HepG2 (cell line): ENCODE results near the gene NME8. TPM values are rescaled to one million over a fixed set of nuclear protein-coding genes. Genes with fewer than 3 reads are reported as not detected.

ENCODE experiments used
- AGO2 ChIP-seq: fragments of 200-400 bp; formaldehyde crosslinking; optimal IDR thresholded peaks from 2 replicates; pipeline ENCODE3; 2017; ENCODE audit warnings: mild to moderate bottlenecking, low read depth, low read length, moderate library complexity
- ARID2 ChIP-seq: sonication (generic); formaldehyde crosslinking; IDR thresholded peaks from 2 replicates; pipeline ENCODE4 v1.8.1; 2022; ENCODE audit warnings: mild to moderate bottlenecking, missing genetic modification reagents, borderline replicate concordance
- ATF7-NPFF ChIP-seq: sonication (generic); formaldehyde crosslinking; IDR thresholded peaks from 2 replicates; pipeline ENCODE4 v1.8.1; 2023; ENCODE audit warnings: mild to moderate bottlenecking, low read depth, missing genetic modification reagents, moderate library complexity
- HDAC6 ChIP-seq: fragments of 200-600 bp; sonication (generic); IDR thresholded peaks from 2 replicates; pipeline ENCODE4 v1.7.0; 2017; ENCODE audit warnings: mild to moderate bottlenecking, antibody characterized with exemption, low read length, low read depth
- MBD4 ChIP-seq: IDR thresholded peaks from 2 replicates; pipeline ENCODE4 v1.6.1; 2012; ENCODE audit warnings: low read length, inconsistent platforms, borderline replicate concordance
- PAX8 ChIP-seq: sonication (generic); formaldehyde crosslinking; IDR thresholded peaks from 2 replicates; pipeline ENCODE4 v1.8.0; 2022; ENCODE audit warnings: mild to moderate bottlenecking, missing genetic modification reagents, borderline replicate concordance
- PHF8 ChIP-seq: sonication (generic); formaldehyde crosslinking; IDR thresholded peaks from 2 replicates; pipeline ENCODE4 v1.5.0; 2020; ENCODE audit warnings: missing genetic modification reagents
- RARG ChIP-seq: sonication (generic); formaldehyde crosslinking; IDR thresholded peaks from 2 replicates; pipeline ENCODE4 v1.4.0; 2020; ENCODE audit warnings: low read depth, mild to moderate bottlenecking, missing genetic modification reagents
- SUZ12 ChIP-seq: fragments of 150-350 bp; IDR thresholded peaks from 2 replicates; pipeline ENCODE4 v1.6.1; 2014; ENCODE audit warnings: low read depth, low read length
- TAF15 ChIP-seq: fragments of 200-400 bp; formaldehyde crosslinking; IDR thresholded peaks from one replicate; pipeline ENCODE4 v1.6.1; 2018; ENCODE audit warnings: mild to moderate bottlenecking, low read depth, low read length; ENCODE audit not compliant: poor library complexity, severe bottlenecking
- ZBTB42 ChIP-seq: sonication (generic); formaldehyde crosslinking; IDR thresholded peaks from 2 replicates; pipeline ENCODE4 v1.5.0; 2020; ENCODE audit warnings: mild to moderate bottlenecking, missing genetic modification reagents
- ZNF577 ChIP-seq: sonication (generic); formaldehyde crosslinking; IDR thresholded peaks from 2 replicates; pipeline ENCODE4 v1.4.0; 2020; ENCODE audit warnings: mild to moderate bottlenecking, low read depth, missing genetic modification reagents, borderline replicate concordance
- ZNF605 ChIP-seq: sonication (generic); formaldehyde crosslinking; IDR thresholded peaks from 2 replicates; pipeline ENCODE4 v1.8.0; 2022; ENCODE audit warnings: mild to moderate bottlenecking, missing genetic modification reagents
- ZNF713 ChIP-seq: sonication (generic); formaldehyde crosslinking; IDR thresholded peaks from 2 replicates; pipeline ENCODE4 v1.4.0; 2020; ENCODE audit warnings: mild to moderate bottlenecking, missing genetic modification reagents
- ZNF841 ChIP-seq: sonication (generic); formaldehyde crosslinking; IDR thresholded peaks from 2 replicates; pipeline ENCODE4 v1.8.1; 2023; ENCODE audit warnings: missing genetic modification reagents, borderline replicate concordance
- polyA plus RNA-seq, 8 experiments: library from polyadenylated mRNA; depleted of rRNA in 3 of 8; stranded (reverse) in 7 of 8; unstranded in 1 of 8; fragments of >200 nt; fragmentation: Illumina TruSeq in 4 of 8; extraction: Trizol in 4 of 8; gene quantifications; 2 replicates each; pipeline versions ENCODE4 v1.2.1 to v1.2.3, GENCODE V29; 2011 to 2016; ENCODE audit warnings: low read depth in 4 of 8, missing spikeins in 1 of 8, mixed read lengths in 1 of 8; ENCODE audit not compliant: insufficient read depth in 1 of 8
- total RNA-seq, 5 experiments: library from RNA; depleted of rRNA; stranded (reverse); fragments of >200 nt; fragmentation: Illumina TruSeq; extraction: Trizol; gene quantifications; 2 replicates each; pipeline ENCODE4 v1.2.3, GENCODE V29; 2016; ENCODE audit warnings: low read depth in 1 of 5
- TF ChIP-seq, protein P1 (sequence below): sonication (generic); formaldehyde crosslinking; conservative IDR thresholded peaks from 2 replicates; pipeline ENCODE4 v1.4.0; 2020; ENCODE audit warnings: missing genetic modification reagents
- TF ChIP-seq, protein P2 (sequence below): sonication (generic); formaldehyde crosslinking; IDR thresholded peaks from 2 replicates; pipeline ENCODE4 v1.5.0; 2020; ENCODE audit warnings: mild to moderate bottlenecking, missing genetic modification reagents, borderline replicate concordance
- TF ChIP-seq, protein P3 (sequence below): sonication (generic); formaldehyde crosslinking; IDR thresholded peaks from 2 replicates; pipeline ENCODE4 v1.4.0; 2020; ENCODE audit warnings: mild to moderate bottlenecking, missing genetic modification reagents

Gene NME8
- total and polyA plus RNA-seq, 2 of the 13 experiments (the other 11 are each of a cell fraction or from before 2014, with no cell fraction given) = not detected

DNA sequence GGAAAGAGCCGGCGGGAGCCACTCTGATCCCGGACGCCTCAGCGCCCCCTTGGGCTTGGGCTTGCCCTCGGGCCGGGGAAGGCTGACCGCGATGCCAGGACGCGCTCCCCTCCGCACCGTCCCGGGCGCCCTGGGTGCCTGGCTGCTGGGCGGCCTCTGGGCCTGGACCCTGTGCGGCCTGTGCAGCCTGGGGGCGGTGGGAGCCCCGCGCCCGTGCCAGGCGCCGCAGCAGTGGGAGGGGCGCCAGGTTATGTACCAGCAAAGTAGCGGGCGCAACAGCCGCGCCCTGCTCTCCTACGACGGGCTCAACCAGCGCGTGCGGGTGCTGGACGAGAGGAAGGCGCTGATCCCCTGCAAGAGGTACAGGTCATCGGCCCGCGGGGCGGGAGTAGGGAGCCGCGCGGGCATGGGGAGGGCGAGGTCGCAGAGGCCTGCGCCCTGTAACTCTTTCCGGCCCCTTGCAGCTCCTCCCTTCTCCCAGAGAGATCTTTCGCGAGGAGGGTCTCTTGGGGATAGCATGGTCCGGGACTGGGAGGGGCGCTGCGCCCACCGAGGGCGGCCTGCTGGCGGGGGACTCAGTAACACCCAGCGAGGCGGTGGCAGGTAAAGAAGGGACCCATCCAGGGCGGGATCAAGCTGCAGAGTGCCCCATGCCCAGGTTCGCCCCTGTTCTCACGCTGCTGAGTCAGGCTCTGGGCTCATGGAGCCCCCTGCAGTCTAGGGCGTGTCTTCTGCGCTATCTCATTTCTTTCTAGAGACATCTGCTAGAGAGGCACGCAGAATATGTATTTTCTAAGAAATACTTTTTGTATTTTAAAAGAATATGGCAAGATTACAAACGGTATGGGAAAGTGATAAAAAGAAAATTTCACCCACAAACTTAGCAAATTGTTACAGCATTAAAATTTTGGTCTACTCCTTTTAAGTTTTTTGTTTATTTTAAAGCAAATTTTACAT lies 72.7 kb downstream of the NME8 start (continued):
- TF ChIP-seq, protein P1, sequence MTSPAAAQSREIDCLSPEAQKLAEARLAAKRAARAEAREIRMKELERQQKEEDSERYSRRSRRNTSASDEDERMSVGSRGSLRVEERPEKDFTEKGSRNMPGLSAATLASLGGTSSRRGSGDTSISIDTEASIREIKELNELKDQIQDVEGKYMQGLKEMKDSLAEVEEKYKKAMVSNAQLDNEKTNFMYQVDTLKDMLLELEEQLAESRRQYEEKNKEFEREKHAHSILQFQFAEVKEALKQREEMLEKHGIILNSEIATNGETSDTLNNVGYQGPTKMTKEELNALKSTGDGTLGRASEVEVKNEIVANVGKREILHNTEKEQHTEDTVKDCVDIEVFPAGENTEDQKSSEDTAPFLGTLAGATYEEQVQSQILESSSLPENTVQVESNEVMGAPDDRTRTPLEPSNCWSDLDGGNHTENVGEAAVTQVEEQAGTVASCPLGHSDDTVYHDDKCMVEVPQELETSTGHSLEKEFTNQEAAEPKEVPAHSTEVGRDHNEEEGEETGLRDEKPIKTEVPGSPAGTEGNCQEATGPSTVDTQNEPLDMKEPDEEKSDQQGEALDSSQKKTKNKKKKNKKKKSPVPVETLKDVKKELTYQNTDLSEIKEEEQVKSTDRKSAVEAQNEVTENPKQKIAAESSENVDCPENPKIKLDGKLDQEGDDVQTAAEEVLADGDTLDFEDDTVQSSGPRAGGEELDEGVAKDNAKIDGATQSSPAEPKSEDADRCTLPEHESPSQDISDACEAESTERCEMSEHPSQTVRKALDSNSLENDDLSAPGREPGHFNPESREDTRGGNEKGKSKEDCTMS (CRISPR knock-in tag) = no peak
- TF ChIP-seq, protein P2, sequence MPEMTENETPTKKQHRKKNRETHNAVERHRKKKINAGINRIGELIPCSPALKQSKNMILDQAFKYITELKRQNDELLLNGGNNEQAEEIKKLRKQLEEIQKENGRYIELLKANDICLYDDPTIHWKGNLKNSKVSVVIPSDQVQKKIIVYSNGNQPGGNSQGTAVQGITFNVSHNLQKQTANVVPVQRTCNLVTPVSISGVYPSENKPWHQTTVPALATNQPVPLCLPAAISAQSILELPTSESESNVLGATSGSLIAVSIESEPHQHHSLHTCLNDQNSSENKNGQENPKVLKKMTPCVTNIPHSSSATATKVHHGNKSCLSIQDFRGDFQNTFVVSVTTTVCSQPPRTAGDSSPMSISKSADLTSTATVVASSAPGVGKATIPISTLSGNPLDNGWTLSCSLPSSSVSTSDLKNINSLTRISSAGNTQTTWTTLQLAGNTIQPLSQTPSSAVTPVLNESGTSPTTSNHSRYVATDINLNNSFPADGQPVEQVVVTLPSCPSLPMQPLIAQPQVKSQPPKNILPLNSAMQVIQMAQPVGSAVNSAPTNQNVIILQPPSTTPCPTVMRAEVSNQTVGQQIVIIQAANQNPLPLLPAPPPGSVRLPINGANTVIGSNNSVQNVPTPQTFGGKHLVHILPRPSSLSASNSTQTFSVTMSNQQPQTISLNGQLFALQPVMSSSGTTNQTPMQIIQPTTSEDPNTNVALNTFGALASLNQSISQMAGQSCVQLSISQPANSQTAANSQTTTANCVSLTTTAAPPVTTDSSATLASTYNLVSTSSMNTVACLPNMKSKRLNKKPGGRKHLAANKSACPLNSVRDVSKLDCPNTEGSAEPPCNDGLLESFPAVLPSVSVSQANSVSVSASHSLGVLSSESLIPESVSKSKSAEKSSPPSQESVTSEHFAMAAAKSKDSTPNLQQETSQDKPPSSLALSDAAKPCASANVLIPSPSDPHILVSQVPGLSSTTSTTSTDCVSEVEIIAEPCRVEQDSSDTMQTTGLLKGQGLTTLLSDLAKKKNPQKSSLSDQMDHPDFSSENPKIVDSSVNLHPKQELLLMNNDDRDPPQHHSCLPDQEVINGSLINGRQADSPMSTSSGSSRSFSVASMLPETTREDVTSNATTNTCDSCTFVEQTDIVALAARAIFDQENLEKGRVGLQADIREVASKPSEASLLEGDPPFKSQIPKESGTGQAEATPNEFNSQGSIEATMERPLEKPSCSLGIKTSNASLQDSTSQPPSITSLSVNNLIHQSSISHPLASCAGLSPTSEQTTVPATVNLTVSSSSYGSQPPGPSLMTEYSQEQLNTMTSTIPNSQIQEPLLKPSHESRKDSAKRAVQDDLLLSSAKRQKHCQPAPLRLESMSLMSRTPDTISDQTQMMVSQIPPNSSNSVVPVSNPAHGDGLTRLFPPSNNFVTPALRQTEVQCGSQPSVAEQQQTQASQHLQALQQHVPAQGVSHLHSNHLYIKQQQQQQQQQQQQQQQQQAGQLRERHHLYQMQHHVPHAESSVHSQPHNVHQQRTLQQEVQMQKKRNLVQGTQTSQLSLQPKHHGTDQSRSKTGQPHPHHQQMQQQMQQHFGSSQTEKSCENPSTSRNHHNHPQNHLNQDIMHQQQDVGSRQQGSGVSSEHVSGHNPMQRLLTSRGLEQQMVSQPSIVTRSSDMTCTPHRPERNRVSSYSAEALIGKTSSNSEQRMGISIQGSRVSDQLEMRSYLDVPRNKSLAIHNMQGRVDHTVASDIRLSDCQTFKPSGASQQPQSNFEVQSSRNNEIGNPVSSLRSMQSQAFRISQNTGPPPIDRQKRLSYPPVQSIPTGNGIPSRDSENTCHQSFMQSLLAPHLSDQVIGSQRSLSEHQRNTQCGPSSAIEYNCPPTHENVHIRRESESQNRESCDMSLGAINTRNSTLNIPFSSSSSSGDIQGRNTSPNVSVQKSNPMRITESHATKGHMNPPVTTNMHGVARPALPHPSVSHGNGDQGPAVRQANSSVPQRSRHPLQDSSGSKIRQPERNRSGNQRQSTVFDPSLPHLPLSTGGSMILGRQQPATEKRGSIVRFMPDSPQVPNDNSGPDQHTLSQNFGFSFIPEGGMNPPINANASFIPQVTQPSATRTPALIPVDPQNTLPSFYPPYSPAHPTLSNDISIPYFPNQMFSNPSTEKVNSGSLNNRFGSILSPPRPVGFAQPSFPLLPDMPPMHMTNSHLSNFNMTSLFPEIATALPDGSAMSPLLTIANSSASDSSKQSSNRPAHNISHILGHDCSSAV = no peak
- no peak for TF ChIP-seq HDAC6
- TF ChIP-seq TAF15 = no peak
- TF ChIP-seq ZNF713 = peak; percentile 78; the same call in 1 of the 2 replicates
- TF ChIP-seq AGO2 = peak; percentile 97
- no peak for TF ChIP-seq MBD4
- TF ChIP-seq ZBTB42 = no peak
- TF ChIP-seq ARID2 (CRISPR knock-in tag) = peak; percentile 77; the same call in 1 of the 2 replicates
- no peak for TF ChIP-seq RARG (CRISPR knock-in tag)
- TF ChIP-seq SUZ12 = no peak
- TF ChIP-seq PAX8 = no peak
- TF ChIP-seq, protein P3, sequence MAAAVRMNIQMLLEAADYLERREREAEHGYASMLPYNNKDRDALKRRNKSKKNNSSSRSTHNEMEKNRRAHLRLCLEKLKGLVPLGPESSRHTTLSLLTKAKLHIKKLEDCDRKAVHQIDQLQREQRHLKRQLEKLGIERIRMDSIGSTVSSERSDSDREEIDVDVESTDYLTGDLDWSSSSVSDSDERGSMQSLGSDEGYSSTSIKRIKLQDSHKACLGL (CRISPR knock-in tag) = no peak; the same call in none of the 2 replicates
- no peak for TF ChIP-seq ZNF841
- peak; percentile 80 for TF ChIP-seq PHF8 (CRISPR knock-in tag)
- TF ChIP-seq ATF7-NPFF (CRISPR knock-in tag) = peak; percentile 71; the same call in 1 of the 2 replicates
- TF ChIP-seq ZNF605 (CRISPR knock-in tag) = no peak
- no peak for TF ChIP-seq ZNF577 (CRISPR knock-in tag)
